HEK293T (cell line): Measurements from ENCODE around the gene FBXO34.

ENCODE experiments used
- CTCF ChIA-PET: fragments of 350-600 bp; formaldehyde crosslinking; extraction: SDS; loops from one replicate; lab custom pipeline; 2021; ENCODE audit warnings: antibody characterized with exemption, inconsistent platforms; lab: Yijun Ruan, JAX
- POLR2A ChIA-PET: fragments of 350-600 bp; formaldehyde crosslinking; extraction: SDS; loops from one replicate; lab custom pipeline; 2020; ENCODE audit warnings: antibody characterized with exemption, inconsistent platforms; lab: Yijun Ruan, JAX
- DNase-seq: peaks from one replicate; pipeline ENCODE4 v3.0.0; 2012; ENCODE audit warnings: mixed read lengths; ENCODE audit errors: extremely low spot score
- ARNT ChIP-seq: fragments of 450-650 bp; IDR thresholded peaks from 2 replicates; pipeline ENCODE4 v1.6.1; 2017; ENCODE audit warnings: mild to moderate bottlenecking
- BHLHE40 ChIP-seq: fragments of 450-650 bp; IDR thresholded peaks from 2 replicates; pipeline ENCODE4 v1.6.1; 2016; ENCODE audit warnings: mild to moderate bottlenecking, moderate library complexity, borderline replicate concordance
- CTBP1 ChIP-seq: fragments of 450-650 bp; IDR thresholded peaks from 2 replicates; pipeline ENCODE4 v1.6.1; 2016; ENCODE audit warnings: borderline replicate concordance
- ELF4 ChIP-seq: fragments of 450-650 bp; IDR thresholded peaks from 2 replicates; pipeline ENCODE4 v1.6.1; 2017; ENCODE audit warnings: antibody characterized with exemption
- FOXA1 ChIP-seq: fragments of 450-650 bp; IDR thresholded peaks from 2 replicates; pipeline ENCODE4 v1.6.1; 2016; ENCODE audit warnings: mild to moderate bottlenecking
- FOXK2 ChIP-seq: fragments of 450-650 bp; IDR thresholded peaks from 2 replicates; pipeline ENCODE4 v1.6.1; 2016; ENCODE audit warnings: mild to moderate bottlenecking
- FOXM1 ChIP-seq: fragments of 450-650 bp; IDR thresholded peaks from 2 replicates; pipeline ENCODE4 v1.6.1; 2017; ENCODE audit warnings: mild to moderate bottlenecking, borderline replicate concordance
- HDGF ChIP-seq: fragments of 450-650 bp; IDR thresholded peaks from 2 replicates; pipeline ENCODE4 v1.6.1; 2017; ENCODE audit warnings: antibody characterized with exemption, borderline replicate concordance
- L3MBTL2 ChIP-seq: fragments of 450-650 bp; conservative IDR thresholded peaks from 2 replicates; pipeline ENCODE4 v1.6.1; 2016; ENCODE audit warnings: mild to moderate bottlenecking
- LEF1 ChIP-seq: fragments of 450-650 bp; IDR thresholded peaks from 2 replicates; pipeline ENCODE4 v1.6.1; 2017; ENCODE audit warnings: mild to moderate bottlenecking, borderline replicate concordance
- NFRKB ChIP-seq: fragments of 450-650 bp; IDR thresholded peaks from 2 replicates; pipeline ENCODE4 v1.6.1; 2016; ENCODE audit warnings: mild to moderate bottlenecking, moderate library complexity
- PKNOX1 ChIP-seq: fragments of 450-650 bp; IDR thresholded peaks from 2 replicates; pipeline ENCODE4 v1.6.1; 2016
- SP1 ChIP-seq: fragments of 450-650 bp; IDR thresholded peaks from 2 replicates; pipeline ENCODE4 v1.6.1; 2017
- SUZ12 ChIP-seq: fragments of 450-650 bp; IDR thresholded peaks from 2 replicates; pipeline ENCODE4 v1.6.1; 2016; ENCODE audit warnings: mild to moderate bottlenecking
- TARDBP ChIP-seq: fragments of 450-650 bp; IDR thresholded peaks from 2 replicates; pipeline ENCODE4 v1.6.1; 2016
- ZNF384 ChIP-seq: fragments of 450-650 bp; IDR thresholded peaks from 2 replicates; pipeline ENCODE4 v1.6.1; 2016

FBXO34 gene

GRCh38 chr14:55270832-55271571 lies at the start of gene FBXO34:
Gene FBXO34 (plus strand): TSS chr14:55271421. CDS start chr14:55350391, 78,970 bp downstream.
- TF ChIP-seq ELF4 = 0 out of 2 replicates have a peak, but pooled peaks have one; percentile 35
- no peak for TF ChIP-seq L3MBTL2
- no peak for TF ChIP-seq NFRKB
- TF ChIP-seq TARDBP = 0 out of 2 replicates have a peak, but pooled peaks have one; percentile 16
- TF ChIP-seq FOXA1 = no peak
- no peak for TF ChIP-seq ZNF384
- TF ChIP-seq BHLHE40 = no peak
- TF ChIP-seq ARNT = peak; percentile 36; the same call in 1 of the 2 replicates
- TF ChIP-seq LEF1 = no peak; the same call in 1 of the 2 replicates
- TF ChIP-seq CTBP1 = no peak
- TF ChIP-seq PKNOX1 = peak; percentile 41; the same call in 1 of the 2 replicates
- no peak for TF ChIP-seq FOXK2
- TF ChIP-seq SP1 = no peak
- TF ChIP-seq HDGF = no peak
- 0 out of 2 replicates have a peak, but pooled peaks have one; percentile 45 for TF ChIP-seq FOXM1
- TF ChIP-seq SUZ12 = no peak

GRCh38 chr14:55221968-55222367 lies 49.3 kb upstream of the FBXO34 start:
- TF ChIP-seq FOXA1 (no peak), ARNT (no peak), PKNOX1 (no peak), NFRKB (no peak), FOXK2 (no peak), SP1 (no peak), FOXM1 (no peak), HDGF (no peak), L3MBTL2 (no peak), SUZ12 (no peak), BHLHE40 (no peak)
- DNase-seq = no peak
- ChIA-PET CTCF (no interaction called here), POLR2A (no interaction called here)

More at GRCh38 chr14:55270832-55271571, at the start of gene FBXO34:
- peak; percentile 92 for DNase-seq
- CTCF ChIA-PET = interaction anchor here (0.6 to 2.3 kb wide), 13 partner anchors 11 to 504 kb away, joined by 3 to 24 read pairs (median 3); no protein-coding TSS in a partner anchor
- POLR2A ChIA-PET = interaction anchor here (0.8 to 1.1 kb wide), 3 partner anchors 75 to 85 kb away, joined by 3 to 4 read pairs (median 3); no protein-coding TSS in a partner anchor

- no peak for TF ChIP-seq PKNOX1
- DNase-seq = no peak
- ChIA-PET POLR2A (no interaction called here), CTCF (interaction anchor here (0.8 kb wide), 1 partner anchor 10 kb away, joined by 3 read pairs; no protein-coding TSS in a partner anchor)
These were observed 47.9 kb upstream of the FBXO34 start for GRCh38 chr14:55223364-55223763.

GRCh38 chr14:55228261-55228660 lies 43.0 kb upstream of the FBXO34 start:
- ChIA-PET CTCF (no interaction called here), POLR2A (no interaction called here)
- no peak for TF ChIP-seq FOXK2
- TF ChIP-seq SP1 = no peak
- no peak for TF ChIP-seq ZNF384
- TF ChIP-seq BHLHE40 = no peak
- TF ChIP-seq HDGF = no peak
- TF ChIP-seq NFRKB = no peak
- DNase-seq = no peak

GRCh38 chr14:55233591-55233990 lies 37.6 kb upstream of the FBXO34 start:
- TF ChIP-seq ARNT (no peak), ELF4 (no peak), FOXK2 (no peak), BHLHE40 (no peak)
- POLR2A ChIA-PET = no interaction called here
- CTCF ChIA-PET = no interaction called here
- DNase-seq = no peak

- no peak for DNase-seq
- TF ChIP-seq FOXM1 (no peak), CTBP1 (no peak), L3MBTL2 (no peak), PKNOX1 (no peak), ELF4 (no peak), FOXK2 (no peak), SP1 (no peak), NFRKB (no peak), ARNT (no peak), FOXA1 (no peak), ZNF384 (no peak), BHLHE40 (no peak), TARDBP (no peak), SUZ12 (no peak), LEF1 (no peak), HDGF (no peak)
- ChIA-PET POLR2A (no interaction called here), CTCF (no interaction called here)
These were observed 33.1 kb upstream of the FBXO34 start for GRCh38 chr14:55238019-55238680.
